ENCODE measurements around the gene USP6NL.

Gene USP6NL

DNA sequence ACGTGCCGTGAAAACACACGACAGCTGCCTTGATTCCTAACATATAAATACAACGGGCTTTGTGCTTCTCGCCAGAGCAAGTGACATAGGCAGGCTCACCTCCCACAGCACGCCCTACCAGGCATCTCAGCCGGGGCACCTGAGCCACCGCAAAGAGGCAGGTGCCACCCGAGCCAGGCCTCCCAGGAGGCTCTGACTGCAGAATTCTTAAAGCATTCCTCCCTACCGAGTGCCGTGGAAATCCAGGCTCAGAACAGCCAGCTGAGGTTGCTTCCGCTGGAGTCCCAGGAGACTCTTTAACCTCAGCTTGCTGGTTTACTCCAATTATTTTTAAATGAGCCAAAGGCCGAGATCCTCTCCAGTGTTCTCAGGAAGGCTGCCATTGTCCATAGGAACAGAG, 206.5 kb downstream of the USP6NL start:
- DNase-seq = no peak

Data from inflammatory macrophage treated with lipopolysaccharide for 1 hour (primary cell).